Testis (tissue), 3 donors: ENCODE data around the gene L3HYPDH. TPM values are rescaled to one million over a fixed set of nuclear protein-coding genes. Genes with fewer than 3 reads are reported as not detected.

Source experiments
- DNase-seq: peaks from one replicate; pipeline ENCODE4 v3.0.0-alpha.2; 2019
- H3K27ac ChIP-seq, 2 donors: fragments of 200-600 bp; sonication (generic); one replicate each; pipeline ENCODE4 v1.5.1; 2019
- H3K27me3 ChIP-seq: fragments of 200-600 bp; sonication (generic); one replicate; pipeline ENCODE4 v1.5.1; 2019
- H3K36me3 ChIP-seq: fragments of 200-600 bp; sonication (generic); one replicate; pipeline ENCODE4 v1.5.1; 2017; ENCODE audit warnings: low read depth; ENCODE audit errors: missing control alignments
- H3K4me1 ChIP-seq: fragments of 200-600 bp; sonication (generic); one replicate; pipeline ENCODE4 v1.5.1; 2019
- H3K4me3 ChIP-seq, 2 donors: fragments of 200-600 bp; sonication (generic); one replicate each; pipeline ENCODE4 v1.5.1; 2017 to 2019
- H3K9me3 ChIP-seq: fragments of 200-600 bp; sonication (generic); one replicate; pipeline ENCODE4 v1.5.1; 2017
- POLR2A ChIP-seq: fragments of 450-650 bp; IDR thresholded peaks from one replicate; pipeline ENCODE4 v1.6.1; 2017; ENCODE audit warnings: antibody characterized with exemption, mild to moderate bottlenecking, moderate library complexity
- WGBS, 2 donors: methylation state at CpG; one replicate each; pipeline ENCODE4 v1.1.5; 2018; 5-methylcytosine and 5-hydroxymethylcytosine counted together
- intact Hi-C: fragments of 100-400 bp; cut with DNase I; formaldehyde crosslinking; loops from one replicate; pipeline ENCODE4 v1.15.1; 2023; ENCODE audit warnings: low total_unique reads
- polyA plus RNA-seq: library from polyadenylated mRNA; stranded (reverse); fragments of 350-450 nt; fragmentation: Illumina TruSeq; extraction: RNeasy Lipid Tissue Mini Kit (QIAGEN cat#74804); gene quantifications from one replicate; pipeline ENCODE4 v1.2.3, GENCODE V29; 2014; ENCODE audit warnings: low read depth, low replicate concordance; ENCODE audit not compliant: insufficient read depth
- total RNA-seq, 2 donors: library from RNA; depleted of rRNA; stranded (reverse); fragments of >200 nt; gene quantifications; one replicate each; pipeline ENCODE4 v1.2.3, GENCODE V29; 2016
- TF ChIP-seq, protein P1 (sequence below), 3 experiments: fragments of 450-650 bp in 2 of 3; fragments of 200-600 bp in 1 of 3; sonication (generic) in 1 of 3; IDR thresholded peaks; one replicate each; pipeline ENCODE4 v1.5.1; 2016 to 2019; ENCODE audit warnings: antibody characterized with exemption in 3 of 3, mild to moderate bottlenecking in 2 of 3, moderate library complexity in 1 of 3

Gene L3HYPDH
- total and polyA plus RNA-seq, 3 donors from 2014 or later = 48.2 to 74.3 (median 63.2) TPM

DNA sequence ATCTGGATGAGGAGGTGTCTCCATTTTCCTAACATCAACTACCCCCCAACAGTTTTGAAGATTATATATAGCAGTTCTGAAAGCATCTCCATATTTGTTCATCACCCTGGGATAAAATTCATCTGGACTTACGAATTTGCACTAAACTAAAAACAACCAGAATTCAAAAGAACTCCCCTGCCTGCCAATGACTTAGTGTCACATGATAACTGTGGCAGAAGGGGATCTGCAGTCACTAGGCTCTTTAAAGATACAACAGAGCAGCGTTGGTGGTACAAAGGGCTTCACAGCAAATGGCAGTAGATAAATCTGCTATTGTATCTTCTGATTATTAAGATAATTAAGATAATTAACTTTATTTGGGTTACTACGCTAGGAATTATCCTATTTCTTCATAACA is 49.1 kb downstream of the L3HYPDH start:
- 87 to 92% methylated on average over 3 of the region's 3 CpGs for WGBS, 2 donors
- no peaks in the 10 kb centered on the region for H3K36me3 ChIP-seq
- intact Hi-C loops = no loop called here
- TF ChIP-seq POLR2A = no peak
- TF ChIP-seq, protein P1, sequence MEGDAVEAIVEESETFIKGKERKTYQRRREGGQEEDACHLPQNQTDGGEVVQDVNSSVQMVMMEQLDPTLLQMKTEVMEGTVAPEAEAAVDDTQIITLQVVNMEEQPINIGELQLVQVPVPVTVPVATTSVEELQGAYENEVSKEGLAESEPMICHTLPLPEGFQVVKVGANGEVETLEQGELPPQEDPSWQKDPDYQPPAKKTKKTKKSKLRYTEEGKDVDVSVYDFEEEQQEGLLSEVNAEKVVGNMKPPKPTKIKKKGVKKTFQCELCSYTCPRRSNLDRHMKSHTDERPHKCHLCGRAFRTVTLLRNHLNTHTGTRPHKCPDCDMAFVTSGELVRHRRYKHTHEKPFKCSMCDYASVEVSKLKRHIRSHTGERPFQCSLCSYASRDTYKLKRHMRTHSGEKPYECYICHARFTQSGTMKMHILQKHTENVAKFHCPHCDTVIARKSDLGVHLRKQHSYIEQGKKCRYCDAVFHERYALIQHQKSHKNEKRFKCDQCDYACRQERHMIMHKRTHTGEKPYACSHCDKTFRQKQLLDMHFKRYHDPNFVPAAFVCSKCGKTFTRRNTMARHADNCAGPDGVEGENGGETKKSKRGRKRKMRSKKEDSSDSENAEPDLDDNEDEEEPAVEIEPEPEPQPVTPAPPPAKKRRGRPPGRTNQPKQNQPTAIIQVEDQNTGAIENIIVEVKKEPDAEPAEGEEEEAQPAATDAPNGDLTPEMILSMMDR (IDR thresholded peaks at IDR 0.05) = no peak
- no peak overlapping the region for H3K4me3 ChIP-seq
- no peaks in the 10 kb centered on the region for H3K27me3 ChIP-seq
- no peaks in the 10 kb centered on the region for H3K4me1 ChIP-seq
- no peaks in the 10 kb centered on the region for H3K9me3 ChIP-seq
- no peak for DNase-seq
- H3K27ac ChIP-seq = no peak overlapping the region

DNA sequence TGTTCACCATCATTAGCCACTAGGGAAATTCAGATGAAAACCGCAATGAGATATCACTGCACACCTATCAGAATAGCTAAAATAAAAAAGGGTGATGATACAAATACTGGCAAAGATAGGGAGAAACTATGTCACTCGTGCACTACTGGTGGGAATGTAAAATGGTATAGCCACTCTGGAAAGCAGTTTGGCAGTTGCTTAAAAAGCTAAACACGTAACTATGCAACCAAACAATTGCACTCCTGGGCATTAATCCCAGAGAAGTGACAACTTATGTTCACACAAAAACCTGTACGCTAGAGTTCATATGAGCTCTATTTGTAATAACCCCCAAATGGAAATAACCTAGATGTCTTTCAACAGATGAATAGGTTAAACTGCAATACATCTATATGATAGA is 54.4 kb downstream of the L3HYPDH start:
- 86 to 88% methylated on average over 4 of the region's 4 CpGs for WGBS, 2 donors
- Histone ChIP-seq H3K27ac (no peak overlapping the region), H3K4me1 (peaks cover 19% of the 10 kb centered on the region), H3K4me3 (no peak overlapping the region), H3K27me3 (no peaks in the 10 kb centered on the region), H3K36me3 (no peaks in the 10 kb centered on the region), H3K9me3 (no peaks in the 10 kb centered on the region)
- DNase-seq = no peak
- TF ChIP-seq POLR2A = no peak
- TF ChIP-seq, protein P1 (IDR thresholded peaks at IDR 0.05) = no peak
- intact Hi-C loops = loop anchor here (10.0 kb wide), 1 partner anchor 245 kb away; the partner anchor contains the start of gene DAAM1

DNA sequence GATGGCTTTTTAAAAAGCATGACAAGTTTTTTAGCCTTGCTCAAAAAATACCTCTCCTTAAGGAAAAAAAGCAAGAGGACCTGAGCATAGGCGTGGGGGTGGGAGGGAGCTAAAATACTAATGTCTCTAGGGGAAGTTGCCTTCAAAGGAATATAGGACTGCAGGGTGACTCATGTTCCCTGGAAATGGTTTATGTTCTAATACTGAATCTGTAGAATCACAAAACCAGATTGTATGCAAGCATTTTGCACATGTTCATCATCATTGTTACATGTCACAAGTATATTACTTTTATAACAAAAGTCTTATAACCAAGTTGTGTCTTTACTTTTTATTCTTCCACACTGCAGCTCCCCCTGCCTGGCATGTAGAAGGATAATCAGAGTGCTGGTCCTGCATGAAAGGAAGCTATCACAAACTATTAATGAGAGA is 55.6 kb downstream of the L3HYPDH start:
- WGBS, 2 donors = 36 to 57% methylated on average over 1 of the region's 1 CpG
- peaks cover 19% of the 10 kb centered on the region for H3K4me1 ChIP-seq
- intact Hi-C loops = loop anchor here (10.0 kb wide), 1 partner anchor 244 kb away; the partner anchor contains the start of gene DAAM1

DNA sequence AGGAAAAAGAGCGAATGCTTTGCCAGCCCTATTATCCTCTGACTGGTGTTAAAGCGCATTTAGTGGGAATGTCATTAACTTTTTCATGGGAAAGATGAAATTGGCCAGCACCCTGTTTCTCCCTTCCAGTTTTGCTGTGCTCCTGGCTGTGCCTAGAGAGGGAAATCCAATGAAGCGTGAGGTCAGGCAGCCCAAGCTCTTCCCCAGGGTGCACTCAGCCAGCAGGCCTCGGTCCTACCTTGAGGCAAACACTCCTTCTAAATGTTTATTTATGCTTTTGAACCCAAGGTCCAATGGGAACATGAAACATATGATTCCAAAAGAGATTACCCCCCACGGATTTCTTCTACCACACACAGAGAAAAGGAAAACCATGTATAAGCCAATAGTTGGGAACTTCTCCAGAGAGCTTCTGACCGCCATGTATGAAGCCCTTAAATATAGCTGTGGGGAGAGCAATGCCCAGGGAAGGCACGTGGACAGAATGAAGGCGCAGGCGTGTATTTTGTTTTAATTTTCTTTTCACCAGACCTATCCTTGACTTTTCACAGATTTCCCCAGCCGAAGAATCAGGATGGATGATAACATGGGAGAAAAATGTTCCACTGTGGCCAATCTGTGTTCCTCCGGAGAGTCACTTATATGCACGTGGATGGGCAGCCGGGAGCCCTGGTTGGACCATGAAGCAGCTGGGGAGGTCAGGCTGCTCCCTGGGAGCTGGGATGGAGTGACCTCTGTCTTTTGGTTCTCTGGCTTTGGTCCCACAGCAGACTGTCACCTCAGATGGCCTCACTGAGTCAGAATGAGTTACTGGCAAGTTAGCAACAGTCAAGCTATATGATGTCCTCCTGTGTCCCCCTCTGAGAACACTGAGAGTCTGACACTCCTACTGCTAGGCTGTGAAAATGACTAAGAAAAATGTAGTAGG is 56.3 kb downstream of the L3HYPDH start:
- Histone ChIP-seq H3K4me1 (peaks cover 19% of the 10 kb centered on the region), H3K9me3 (no peaks in the 10 kb centered on the region), H3K27me3 (no peaks in the 10 kb centered on the region), H3K36me3 (no peaks in the 10 kb centered on the region), H3K4me3 (no peak overlapping the region), H3K27ac (peak overlapping the region in 1 of 2 donors; percentile 42)
- intact Hi-C loops = loop anchor here (10.0 kb wide), 1 partner anchor 243 kb away; the partner anchor contains the start of gene DAAM1
- TF ChIP-seq POLR2A = no peak
- TF ChIP-seq, protein P1 (IDR thresholded peaks at IDR 0.05) = no peak
- WGBS, 2 donors = 51 to 53% methylated on average over 13 of the region's 13 CpGs
- peak; percentile 50 for DNase-seq

More for the DNA sequence above, 55.6 kb downstream of the L3HYPDH start:
- Histone ChIP-seq H3K4me3 (no peak overlapping the region), H3K36me3 (no peaks in the 10 kb centered on the region), H3K27ac (peak overlapping the region in 1 of 2 donors; percentile 42), H3K27me3 (no peaks in the 10 kb centered on the region), H3K9me3 (no peaks in the 10 kb centered on the region)
- no peak for TF ChIP-seq POLR2A
- TF ChIP-seq, protein P1 (IDR thresholded peaks at IDR 0.05) = peak; percentile 20 to 40 (median 36)
- peak; percentile 43 for DNase-seq
